Kidney (tissue), 14 donors: ENCODE measurements around the gene SIM2. TPM values are rescaled to one million over a fixed set of nuclear protein-coding genes. Genes with fewer than 3 reads are reported as not detected.

Source experiments
- DNase-seq, 5 donors: peaks; one replicate each; pipeline ENCODE4 v3.0.0-alpha.2; 2013 to 2020
- FAIRE-seq: peaks from 2 replicates; lab custom pipeline; 2012; peaks lifted over from hg19 to GRCh38; lab: Jason Lieb, UNC
- H3K27ac ChIP-seq, 2 donors: one replicate each; pipeline ENCODE4 v1.7.0; 2013; ENCODE audit warnings: low read depth in 2 of 2, low read length in 2 of 2, inconsistent platforms in 1 of 2
- H3K27me3 ChIP-seq: one replicate; pipeline ENCODE4 v1.7.1; 2013; ENCODE audit warnings: low read length, inconsistent platforms; ENCODE audit not compliant: control insufficient read depth, insufficient read depth
- H3K36me3 ChIP-seq, 3 donors: one replicate each; pipeline versions ENCODE4 v1.7.0 to v1.7.1; 2013; ENCODE audit warnings: low read length in 3 of 3, control low read depth in 1 of 3, inconsistent platforms in 1 of 3; ENCODE audit not compliant: insufficient read depth in 3 of 3, control insufficient read depth in 2 of 3
- H3K4me1 ChIP-seq, 3 donors: one replicate each; pipeline versions ENCODE4 v1.7.0 to v1.7.1; 2013; ENCODE audit warnings: low read length in 3 of 3, inconsistent platforms in 1 of 3, low read depth in 1 of 3; ENCODE audit not compliant: control insufficient read depth in 2 of 3, insufficient read depth in 2 of 3
- H3K4me3 ChIP-seq, 3 donors: one replicate each; pipeline versions ENCODE4 v1.7.0 to v1.8.1; 2013; ENCODE audit warnings: low read length in 3 of 3, control low read depth in 1 of 3, inconsistent platforms in 1 of 3
- H3K9ac ChIP-seq, 3 donors: one replicate each; pipeline versions ENCODE4 v1.7.0 to v1.7.1; 2013; ENCODE audit warnings: low read length in 3 of 3, control low read depth in 1 of 3, inconsistent platforms in 1 of 3
- H3K9me3 ChIP-seq, 3 donors: one replicate each; pipeline versions ENCODE4 v1.7.0 to v1.7.1; 2013; ENCODE audit warnings: low read length in 3 of 3, control low read depth in 1 of 3, inconsistent platforms in 1 of 3; ENCODE audit not compliant: control insufficient read depth in 2 of 3, insufficient read depth in 1 of 3
- intact Hi-C: fragments of 100-400 bp; cut with DNase I; formaldehyde crosslinking; loops from one replicate; pipeline ENCODE4 v1.11.1; 2022
- polyA plus RNA-seq: library from polyadenylated mRNA; stranded (reverse); fragments of 350-450 nt; fragmentation: Illumina TruSeq; extraction: RNeasy Lipid Tissue Mini Kit (QIAGEN cat#74804); gene quantifications from one replicate; pipeline ENCODE4 v1.2.3, GENCODE V29; 2014; ENCODE audit warnings: low read depth, low replicate concordance; ENCODE audit not compliant: insufficient read depth
- total RNA-seq: library from RNA; stranded (reverse); fragmentation: NEBNext Ultra II Directional; extraction: Animal tissue kit (Norgen Biotek cat#: 25700); gene quantifications from one replicate; pipeline ENCODE4 v1.2.1, GENCODE V29; 2021
- TF ChIP-seq, protein P1 (sequence below): IDR thresholded peaks from 3 replicates; pipeline ENCODE4 v1.5.1; 2012; ENCODE audit warnings: mild to moderate bottlenecking, moderate library complexity, borderline replicate concordance; ENCODE audit not compliant: insufficient read depth; ENCODE audit errors: extremely low read depth
- donor health status: control.
- donor health status: control.
- donor health status: control.
- donor health status: control.
- donor health status: control.
- donor health status: DM: yes; HTN: yes; CAD: no.
- donor health status: Normal renal cell carcinoma (clear cell type).

SIM2 gene
- total and polyA plus RNA-seq, 2 donors from 2014 or later, result 6.5 to 71.3 TPM

DNA sequence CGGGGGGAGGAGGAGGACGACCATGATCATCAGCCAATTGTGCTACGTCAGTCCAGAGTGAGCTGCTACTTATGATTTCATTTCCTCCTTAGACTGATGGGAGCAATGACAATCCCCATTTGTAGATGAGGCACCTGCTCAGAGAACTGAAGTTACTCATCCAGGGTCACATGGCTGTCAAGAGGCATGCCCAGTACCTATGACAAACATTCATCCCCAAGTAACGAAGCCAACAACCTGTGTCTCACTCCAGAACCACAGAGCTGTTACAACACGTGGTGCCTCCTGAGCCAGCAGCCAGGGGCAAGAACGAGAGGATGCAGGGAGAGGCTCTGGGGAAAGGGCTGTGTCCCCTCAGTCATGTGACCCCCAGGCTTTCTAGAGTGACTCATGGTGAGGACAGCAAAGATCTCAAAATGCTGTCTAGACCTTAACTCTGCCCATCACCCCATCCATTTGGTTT, 93.6 kb downstream of the SIM2 start:
- Histone ChIP-seq H3K4me1 (no peaks in the 10 kb centered on the region), H3K36me3 (no peaks in the 10 kb centered on the region), H3K9ac (no peak overlapping the region), H3K27me3 (no peaks in the 10 kb centered on the region), H3K4me3 (no peak overlapping the region), H3K27ac (no peak overlapping the region), H3K9me3 (peaks cover 0 to 8% (median 0%) of the 10 kb centered on the region in 3 donors)
- intact Hi-C loops, result no loop called here
- FAIRE-seq (no peak), DNase-seq (no peak)
- TF ChIP-seq, protein P1, sequence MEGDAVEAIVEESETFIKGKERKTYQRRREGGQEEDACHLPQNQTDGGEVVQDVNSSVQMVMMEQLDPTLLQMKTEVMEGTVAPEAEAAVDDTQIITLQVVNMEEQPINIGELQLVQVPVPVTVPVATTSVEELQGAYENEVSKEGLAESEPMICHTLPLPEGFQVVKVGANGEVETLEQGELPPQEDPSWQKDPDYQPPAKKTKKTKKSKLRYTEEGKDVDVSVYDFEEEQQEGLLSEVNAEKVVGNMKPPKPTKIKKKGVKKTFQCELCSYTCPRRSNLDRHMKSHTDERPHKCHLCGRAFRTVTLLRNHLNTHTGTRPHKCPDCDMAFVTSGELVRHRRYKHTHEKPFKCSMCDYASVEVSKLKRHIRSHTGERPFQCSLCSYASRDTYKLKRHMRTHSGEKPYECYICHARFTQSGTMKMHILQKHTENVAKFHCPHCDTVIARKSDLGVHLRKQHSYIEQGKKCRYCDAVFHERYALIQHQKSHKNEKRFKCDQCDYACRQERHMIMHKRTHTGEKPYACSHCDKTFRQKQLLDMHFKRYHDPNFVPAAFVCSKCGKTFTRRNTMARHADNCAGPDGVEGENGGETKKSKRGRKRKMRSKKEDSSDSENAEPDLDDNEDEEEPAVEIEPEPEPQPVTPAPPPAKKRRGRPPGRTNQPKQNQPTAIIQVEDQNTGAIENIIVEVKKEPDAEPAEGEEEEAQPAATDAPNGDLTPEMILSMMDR, result no peak

DNA sequence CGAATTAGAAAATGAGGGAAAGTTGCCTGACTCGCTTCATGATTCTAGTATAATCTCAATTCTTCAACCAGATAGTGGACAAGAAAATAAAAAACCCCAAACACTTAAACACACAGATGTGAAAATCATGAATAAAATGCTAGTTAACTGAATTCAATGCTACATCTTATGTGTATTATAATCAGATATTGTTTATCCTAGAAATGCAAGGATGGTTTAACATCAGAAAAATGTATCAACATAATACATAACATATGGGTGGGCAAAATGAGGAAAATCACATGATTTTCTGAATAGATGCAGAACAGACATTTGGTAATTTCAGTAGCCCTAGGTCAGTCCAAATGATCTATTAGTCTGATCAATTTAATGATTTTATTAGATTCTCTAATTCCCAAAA, 97.2 kb downstream of the SIM2 start:
- Histone ChIP-seq H3K27ac (no peak overlapping the region), H3K4me1 (no peaks in the 10 kb centered on the region), H3K36me3 (no peaks in the 10 kb centered on the region), H3K9me3 (peaks cover 0 to 12% (median 0%) of the 10 kb centered on the region in 3 donors), H3K4me3 (no peak overlapping the region), H3K27me3 (no peaks in the 10 kb centered on the region), H3K9ac (no peak overlapping the region)
- TF ChIP-seq, protein P1, result no peak
- no peak for DNase-seq
- intact Hi-C loops, result no loop called here
- FAIRE-seq, result no peak

DNA sequence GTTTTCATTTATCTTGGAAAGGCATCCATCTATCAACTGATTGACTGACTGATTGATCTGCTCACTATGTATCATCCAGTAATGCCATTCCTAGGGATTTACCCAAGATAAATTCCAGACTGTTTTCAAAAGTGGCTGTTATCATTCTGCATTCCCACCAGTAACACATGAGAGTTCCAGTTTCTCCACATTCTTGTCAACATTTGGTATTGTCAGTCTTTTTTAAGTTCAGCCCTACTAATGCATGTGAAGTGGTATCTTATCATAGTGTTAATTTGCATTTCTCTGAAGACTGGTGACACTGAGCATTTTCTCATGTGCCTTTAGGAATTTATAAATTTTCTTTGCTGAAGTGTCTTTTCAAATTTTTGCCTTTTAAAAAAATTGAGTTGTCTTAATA, 99.6 kb downstream of the SIM2 start:
- FAIRE-seq (no peak), DNase-seq (no peak)
- TF ChIP-seq, protein P1, result no peak
- Histone ChIP-seq H3K9ac (no peak overlapping the region), H3K36me3 (no peaks in the 10 kb centered on the region), H3K4me3 (no peak overlapping the region), H3K9me3 (peaks cover 0 to 12% (median 0%) of the 10 kb centered on the region in 3 donors), H3K27me3 (no peaks in the 10 kb centered on the region), H3K4me1 (no peaks in the 10 kb centered on the region), H3K27ac (no peak overlapping the region)
- intact Hi-C loops, result no loop called here

Other genes starting within 250 kb of the SIM2 start
- 8.7 TPM for gene CLDN14, start 219.0 kb upstream of the SIM2 start, total RNA-seq
- gene CLDN14, start 219.0 kb upstream of the SIM2 start, polyA plus RNA-seq, result 10.0 TPM